GM04503 (cell line): Measurements from ENCODE around the gene HUNK.
"Not testable (repeated sequence)": the region's sequence is repeated elsewhere in the genome, so short reads cannot be mapped to it uniquely, and the experiment has no call there.

ENCODE experiments used
- DNase-seq: peaks from one replicate; pipeline ENCODE4 v3.0.0-alpha.2; 2012; ENCODE audit warnings: low read depth

The HUNK gene

DNA sequence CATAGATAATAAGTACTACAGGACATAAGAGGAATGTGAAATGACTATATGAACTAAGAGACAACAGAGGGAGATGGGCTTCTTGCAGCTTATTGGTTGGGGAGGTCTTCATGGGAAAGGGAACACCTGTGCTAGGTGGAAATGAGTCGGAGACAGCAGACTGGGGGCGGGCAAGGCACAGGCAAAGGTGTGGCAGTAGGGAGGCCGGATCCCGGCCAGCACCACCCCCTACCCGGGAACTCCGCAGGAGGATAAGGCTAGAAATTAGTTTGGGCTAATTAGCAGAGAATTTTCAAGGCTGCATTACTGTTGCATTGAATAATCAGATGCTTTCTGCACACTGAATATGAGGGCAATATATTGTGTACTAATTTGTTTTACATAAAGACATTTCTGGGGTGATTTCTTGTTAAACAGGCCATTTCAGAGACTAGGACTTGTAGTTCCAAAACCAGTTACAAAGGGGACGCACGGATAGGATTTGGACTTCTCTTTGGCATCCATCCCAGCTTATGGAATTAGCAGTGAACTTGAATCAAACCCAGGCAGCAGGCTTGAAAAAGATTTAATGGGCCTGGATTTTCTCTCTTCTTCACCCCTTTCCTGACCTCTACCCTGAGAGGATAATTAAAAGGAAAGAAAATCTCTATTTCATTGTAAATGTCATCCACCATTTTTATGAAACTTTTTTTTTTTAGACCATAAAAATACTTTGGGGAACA lies 2.2 kb upstream of the HUNK start:
- no peak for DNase-seq

DNA sequence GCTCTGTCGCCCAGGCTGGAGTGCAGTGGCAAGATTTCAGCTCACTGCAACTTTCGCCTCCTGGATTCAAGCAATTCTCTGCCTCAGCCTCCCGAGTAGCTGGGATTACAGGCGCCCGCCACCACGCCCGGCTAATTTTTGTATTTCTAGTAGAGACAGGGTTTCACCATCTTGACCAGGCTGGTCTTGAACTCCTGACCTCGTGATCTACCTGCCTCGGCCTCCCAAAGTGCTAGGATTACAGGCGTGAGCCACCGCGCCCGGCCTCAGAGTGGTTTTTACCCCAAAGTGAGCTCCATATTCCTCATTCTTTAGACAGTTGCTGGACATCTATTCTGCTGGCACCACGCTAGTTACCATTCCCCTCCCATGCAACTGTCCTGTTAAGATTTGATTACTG lies 1.4 kb upstream of the HUNK start:
- not testable (repeated sequence) for DNase-seq

DNA sequence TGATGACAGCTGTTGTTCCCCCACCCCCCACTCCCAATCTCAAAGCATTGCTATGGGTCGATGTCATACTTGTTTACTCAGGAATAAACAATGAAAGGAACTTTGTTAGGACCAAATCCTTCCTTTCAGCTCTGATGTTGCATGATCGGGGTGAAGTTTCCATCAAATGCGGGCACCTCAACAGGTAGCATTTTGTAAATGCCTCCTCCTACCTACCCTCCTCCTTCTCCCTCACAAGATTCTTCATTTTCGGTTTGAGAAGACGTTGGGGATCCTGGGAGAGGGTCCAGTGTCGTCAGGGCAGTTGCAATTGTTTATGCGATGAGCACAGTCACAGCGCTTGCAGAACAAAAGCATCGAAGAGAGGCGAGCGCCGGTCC lies 758 bp upstream of the HUNK start:
- DNase-seq, result no peak

DNA sequence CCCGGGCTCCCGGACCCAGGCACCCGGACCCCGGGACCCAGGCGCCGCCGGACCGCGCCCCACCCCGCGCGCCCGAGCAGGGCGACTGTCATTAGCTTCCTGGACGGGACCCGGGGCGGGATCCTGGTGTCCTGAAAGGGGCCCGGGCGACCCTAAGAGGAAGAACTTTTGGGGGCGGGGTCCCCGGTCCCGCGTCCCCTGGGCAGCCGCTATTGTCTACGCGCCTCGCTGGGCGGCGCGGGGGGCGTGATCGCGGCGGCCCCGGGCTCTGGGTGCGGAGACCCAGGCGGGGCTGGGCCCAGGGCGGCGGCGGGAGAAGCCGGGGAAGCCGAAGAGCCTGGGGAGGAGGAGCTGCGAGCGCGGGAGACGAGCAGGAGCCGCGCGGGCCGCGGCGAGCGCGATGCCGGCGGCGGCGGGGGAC lies 465 bp downstream of the HUNK start:
- no peak for DNase-seq

DNA sequence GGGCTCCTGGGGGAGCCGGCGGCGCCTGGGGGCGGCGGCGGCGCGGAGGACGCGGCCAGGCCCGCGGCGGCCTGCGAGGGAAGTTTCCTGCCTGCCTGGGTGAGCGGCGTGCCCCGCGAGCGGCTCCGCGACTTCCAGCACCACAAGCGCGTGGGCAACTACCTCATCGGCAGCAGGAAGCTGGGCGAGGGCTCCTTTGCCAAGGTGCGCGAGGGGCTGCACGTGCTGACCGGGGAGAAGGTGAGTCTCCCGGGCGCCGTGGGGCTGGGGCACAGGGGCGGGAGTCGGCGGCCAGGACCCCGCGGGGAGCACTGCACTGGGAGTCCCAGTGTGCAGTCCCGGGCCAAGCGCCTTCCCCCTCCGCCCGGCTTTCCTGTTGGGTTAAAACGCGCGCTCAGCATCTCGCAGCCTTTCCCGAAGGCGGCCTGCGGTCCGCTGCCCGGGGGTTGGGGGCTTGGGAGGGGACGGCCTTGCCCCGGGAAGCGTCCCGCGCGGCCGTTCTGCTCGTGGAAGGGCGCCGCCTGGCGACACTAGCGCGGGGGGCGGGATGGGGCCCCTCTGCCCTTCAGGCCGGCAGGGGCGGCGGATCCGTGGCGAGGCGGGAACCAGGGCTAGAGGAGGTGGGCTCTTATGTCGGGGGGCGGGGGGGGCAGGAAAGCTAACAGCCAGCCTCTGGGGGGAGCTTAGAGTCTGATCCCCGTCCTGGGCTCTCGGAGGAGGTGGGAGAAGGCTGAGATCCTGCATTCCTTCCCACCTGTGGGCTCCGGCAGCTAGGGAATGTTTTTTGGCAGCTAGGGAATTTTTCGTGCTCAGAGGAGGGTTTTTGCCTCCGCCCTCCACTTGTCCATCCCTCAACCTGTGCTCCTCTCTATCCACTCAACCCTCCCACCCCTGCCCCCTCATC lies 1.1 kb downstream of the HUNK start:
- no peak for DNase-seq

GRCh38 chr21:31874812-31875212 lies 2.0 kb downstream of the HUNK start:
- no peak for DNase-seq

GRCh38 chr21:31875496-31876015 lies 2.7 kb downstream of the HUNK start:
- DNase-seq, result no peak

GRCh38 chr21:31877463-31877957 lies 4.7 kb downstream of the HUNK start:
- DNase-seq, result no peak

GRCh38 chr21:31878831-31879230 lies 6.0 kb downstream of the HUNK start:
- DNase-seq, result no peak

GRCh38 chr21:31879241-31879650 lies 6.4 kb downstream of the HUNK start:
- no peak for DNase-seq

GRCh38 chr21:31879911-31880310 lies 7.1 kb downstream of the HUNK start:
- DNase-seq, result no peak

GRCh38 chr21:31880816-31881215 lies 8.0 kb downstream of the HUNK start:
- DNase-seq, result no peak

DNA sequence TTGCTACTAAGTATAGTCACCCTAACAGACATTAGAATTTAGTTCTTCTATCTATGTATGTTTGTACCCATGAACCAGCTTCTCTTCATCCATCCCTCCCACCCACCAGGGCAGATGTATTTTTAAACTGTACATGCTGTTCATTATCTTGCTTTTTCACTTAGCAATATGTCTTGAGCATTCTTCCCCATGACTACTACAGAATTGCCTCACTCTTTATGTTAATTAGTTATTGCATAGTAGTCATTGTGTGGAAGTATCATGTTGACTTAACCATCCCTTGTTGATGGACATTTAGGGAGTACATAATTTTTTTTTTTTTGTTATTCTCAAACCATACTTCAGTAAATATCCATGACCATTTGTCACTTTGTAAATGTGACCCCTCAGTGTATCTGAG lies 9.9 kb downstream of the HUNK start:
- DNase-seq, result no peak

DNA sequence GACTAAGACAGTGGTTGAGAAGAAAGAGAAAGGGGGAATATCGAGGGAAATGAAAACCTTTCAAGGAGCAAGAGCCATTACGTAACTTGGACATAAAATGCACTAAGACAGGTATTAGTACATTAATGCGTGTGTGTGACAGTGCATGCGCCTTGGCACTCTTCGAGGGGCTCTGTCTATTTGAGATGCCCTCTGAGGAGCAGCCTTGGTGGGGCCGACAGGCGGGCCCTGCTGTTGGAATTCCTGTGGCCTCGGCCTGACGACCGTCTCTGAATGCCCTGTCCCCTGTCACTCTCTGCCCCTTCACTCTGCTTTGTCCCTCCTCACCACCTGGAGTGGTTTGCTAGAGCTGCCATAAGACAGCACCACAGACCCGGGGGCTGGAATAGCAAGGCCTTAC lies 12.3 kb downstream of the HUNK start:
- no peak for DNase-seq

GRCh38 chr21:31886915-31887314 lies 14.1 kb downstream of the HUNK start:
- no peak for DNase-seq

DNA sequence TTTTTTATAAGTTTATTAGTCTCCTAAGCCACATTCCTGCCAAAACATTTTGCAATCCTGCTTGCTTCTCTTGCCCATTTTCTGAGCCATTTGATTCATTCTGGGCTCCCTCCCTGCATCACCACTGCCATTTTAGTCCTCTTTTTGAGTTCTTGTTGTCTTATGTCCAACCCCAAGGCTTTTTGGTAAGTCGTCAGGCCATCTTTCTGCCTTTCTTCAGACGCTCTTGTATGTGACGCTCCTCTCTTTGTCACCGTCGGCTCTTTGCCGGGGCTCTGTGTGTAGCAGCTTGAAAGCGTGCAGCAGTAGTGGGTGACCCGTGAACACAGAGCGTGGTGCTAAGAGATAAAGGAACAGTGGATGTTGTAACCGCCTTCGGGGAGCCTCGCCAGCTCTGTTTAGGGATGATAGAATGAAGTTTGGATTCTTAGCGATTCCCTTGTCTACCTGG lies 14.6 kb downstream of the HUNK start:
- DNase-seq, result no peak

GRCh38 chr21:31888936-31889371 lies 16.1 kb downstream of the HUNK start:
- no peak for DNase-seq

- DNase-seq, result no peak
Observed at GRCh38 chr21:31889460-31889859, 16.6 kb downstream of the HUNK start.

DNA sequence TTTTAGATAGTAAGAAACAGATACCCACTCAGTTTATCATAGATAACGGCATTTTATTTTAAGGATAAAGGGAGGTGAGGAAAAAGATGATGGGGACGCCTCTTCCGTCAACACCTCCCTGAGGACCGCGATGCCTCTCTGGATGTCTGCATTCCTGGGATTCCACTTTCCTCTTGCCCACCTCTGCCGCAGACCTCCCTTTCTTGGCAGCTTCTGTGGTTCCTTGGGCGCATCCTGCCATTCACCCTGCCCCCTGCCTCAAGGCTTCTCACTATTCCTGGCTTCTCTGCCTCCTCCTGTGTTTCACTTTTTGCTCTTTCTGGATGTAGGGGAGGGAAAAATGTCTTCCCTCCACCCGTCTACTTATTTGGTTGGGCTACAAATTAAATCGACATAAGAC lies 19.9 kb downstream of the HUNK start:
- no peak for DNase-seq

GRCh38 chr21:31893851-31894415 lies 21.1 kb downstream of the HUNK start:
- no peak for DNase-seq

- no peak for DNase-seq
Observed at GRCh38 chr21:31894457-31894856, 21.6 kb downstream of the HUNK start.

- DNase-seq, result no peak
Observed at GRCh38 chr21:31895077-31895835, 22.4 kb downstream of the HUNK start.
